Measurements from ENCODE around the gene RAB4B. TPM values are rescaled to one million over a fixed set of nuclear protein-coding genes. Genes with fewer than 3 reads are reported as not detected.
"Not testable (repeated sequence)": the region's sequence is repeated elsewhere in the genome, so short reads cannot be mapped to it uniquely, and the experiment has no call there.

The RAB4B gene
- total RNA-seq, 1 experiment from 2014 or later, result 19.9 TPM

DNA sequence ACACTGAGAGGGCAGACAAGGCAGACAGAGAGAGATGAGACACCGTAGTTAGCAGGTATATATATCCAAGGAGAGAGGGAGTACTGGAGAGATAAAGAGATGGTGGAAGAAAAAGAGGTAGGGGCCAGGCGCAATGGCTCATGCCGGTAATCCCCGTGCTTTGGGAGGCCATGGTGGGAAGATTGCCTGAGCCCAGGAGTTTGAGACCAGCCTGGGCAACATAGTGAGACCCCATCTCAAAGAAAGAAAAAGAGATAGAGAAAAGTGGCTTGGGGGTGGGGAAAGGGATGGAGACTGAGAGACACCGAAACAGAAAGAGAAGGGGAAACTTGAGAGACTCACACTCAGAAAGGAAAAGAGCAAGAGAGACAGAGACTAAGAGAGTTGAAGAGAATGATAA lies 2.5 kb downstream of the RAB4B start:
- no peak for DNase-seq (ENCODE audit: low spot score)

DNA sequence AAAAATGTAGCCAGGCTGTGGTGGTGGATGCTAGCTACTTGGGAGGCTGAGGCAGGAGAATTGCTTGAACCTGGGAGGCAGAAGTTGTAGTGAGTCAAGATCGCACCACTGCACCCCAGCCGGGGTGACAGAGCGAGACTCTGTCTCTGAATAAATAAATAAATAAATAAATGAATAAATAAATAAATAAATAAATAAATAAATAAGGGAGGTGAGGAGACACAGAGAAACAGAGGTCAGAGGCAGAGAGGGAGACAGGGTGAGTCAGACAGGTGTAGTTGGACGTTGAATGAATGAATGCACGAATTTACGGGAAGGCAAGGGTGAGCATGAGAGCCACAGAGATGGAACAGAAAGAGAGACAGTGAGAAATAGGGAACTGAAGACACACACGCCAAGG lies 3.1 kb downstream of the RAB4B start:
- no peak for DNase-seq (ENCODE audit: low spot score)

GRCh38 chr19:40783711-40784110 lies 5.7 kb downstream of the RAB4B start:
- no peak for DNase-seq (ENCODE audit: low spot score)

GRCh38 chr19:40784146-40784545 lies 6.1 kb downstream of the RAB4B start:
- not testable (repeated sequence) for DNase-seq (ENCODE audit: low spot score)

DNA sequence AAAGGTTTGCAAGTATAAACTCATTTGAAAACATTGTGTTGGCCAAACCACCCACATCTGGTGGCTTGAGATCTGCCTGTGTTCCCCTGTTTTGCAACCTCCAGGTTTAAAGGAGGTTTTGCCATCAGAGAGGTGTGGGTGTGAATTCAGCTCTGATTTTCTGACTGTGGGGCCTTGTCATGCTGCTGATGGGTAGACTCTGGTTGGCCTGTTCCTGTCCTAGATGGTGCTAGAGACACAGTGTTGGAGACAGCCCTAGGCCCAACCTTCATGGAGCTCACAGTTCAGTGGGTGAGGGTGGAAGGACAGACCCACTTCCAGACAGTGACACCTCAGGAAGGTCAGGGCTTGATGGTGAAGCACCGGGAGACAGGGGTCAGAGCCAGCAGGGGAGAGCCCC lies 7.5 kb downstream of the RAB4B start:
- no peak for DNase-seq (ENCODE audit: low spot score)

DNA sequence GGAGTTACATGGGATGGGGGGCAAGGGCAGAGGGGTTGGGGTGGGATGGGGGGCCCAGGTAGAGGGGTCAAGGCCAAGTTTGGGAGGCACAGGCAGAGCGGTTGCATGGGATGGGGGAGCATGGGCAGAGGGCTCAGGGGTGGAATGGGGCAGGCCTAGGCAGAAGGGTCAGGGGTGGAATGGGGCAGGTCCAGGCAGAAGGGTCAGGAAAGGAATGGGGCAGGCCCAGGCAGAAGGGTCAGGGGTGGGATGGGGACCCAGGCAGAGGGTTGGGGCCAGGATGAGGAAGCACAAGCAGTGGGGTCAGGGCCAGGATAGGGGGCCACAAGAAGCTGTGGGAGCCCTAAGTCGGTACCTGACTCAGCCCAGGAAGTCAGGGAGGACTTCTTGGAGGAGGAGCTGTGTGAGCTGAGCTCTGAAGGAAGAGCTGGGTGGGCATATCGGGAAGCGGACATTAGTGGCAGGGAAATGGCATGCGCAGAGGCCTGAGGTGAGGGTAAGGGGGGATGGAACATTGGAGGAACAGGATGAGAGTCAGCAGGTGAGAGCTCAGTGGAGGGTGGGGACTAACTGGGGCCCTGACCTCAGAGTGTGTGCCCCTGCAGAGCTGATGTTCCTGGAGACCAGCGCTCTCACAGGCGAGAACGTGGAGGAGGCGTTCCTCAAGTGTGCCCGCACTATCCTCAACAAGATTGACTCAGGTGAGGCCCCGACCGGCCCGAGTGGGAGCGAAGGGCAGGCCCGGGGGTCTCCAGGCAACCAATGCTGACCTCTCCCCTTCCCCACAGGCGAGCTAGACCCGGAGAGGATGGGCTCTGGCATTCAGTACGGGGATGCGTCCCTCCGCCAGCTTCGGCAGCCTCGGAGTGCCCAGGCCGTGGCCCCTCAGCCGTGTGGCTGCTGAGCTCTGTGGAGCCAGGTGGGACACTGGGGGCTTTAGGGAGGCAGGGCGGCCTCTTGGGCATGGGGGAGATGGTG lies 8.3 kb downstream of the RAB4B start:
- DNase-seq (ENCODE audit: low spot score), result no peak

DNA sequence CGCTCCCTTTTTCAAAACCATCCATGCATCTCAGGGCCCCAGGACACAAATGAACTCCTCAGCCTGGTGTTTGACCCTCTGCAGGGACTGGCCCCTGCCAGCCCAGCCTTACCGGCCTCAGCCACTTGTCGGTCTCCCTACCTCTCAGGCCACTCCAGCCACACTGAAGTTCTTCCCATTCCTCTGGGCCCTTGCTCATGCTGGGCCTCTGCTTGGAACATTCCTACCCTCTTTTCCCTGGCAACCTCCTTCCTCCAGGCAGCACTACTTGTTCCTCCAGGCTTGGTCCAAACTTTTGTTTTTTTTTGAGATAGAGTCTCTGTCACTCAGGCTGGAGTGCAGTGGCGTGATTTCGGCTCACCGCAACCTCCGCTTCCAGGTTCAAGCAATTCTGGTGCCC lies 13.3 kb downstream of the RAB4B start:
- DNase-seq (ENCODE audit: low spot score), result no peak

GRCh38 chr19:40791996-40792395 lies 13.9 kb downstream of the RAB4B start:
- DNase-seq (ENCODE audit: low spot score), result no peak

GRCh38 chr19:40797166-40797962 lies 19.3 kb downstream of the RAB4B start:
- DNase-seq (ENCODE audit: low spot score), result no peak

DNA sequence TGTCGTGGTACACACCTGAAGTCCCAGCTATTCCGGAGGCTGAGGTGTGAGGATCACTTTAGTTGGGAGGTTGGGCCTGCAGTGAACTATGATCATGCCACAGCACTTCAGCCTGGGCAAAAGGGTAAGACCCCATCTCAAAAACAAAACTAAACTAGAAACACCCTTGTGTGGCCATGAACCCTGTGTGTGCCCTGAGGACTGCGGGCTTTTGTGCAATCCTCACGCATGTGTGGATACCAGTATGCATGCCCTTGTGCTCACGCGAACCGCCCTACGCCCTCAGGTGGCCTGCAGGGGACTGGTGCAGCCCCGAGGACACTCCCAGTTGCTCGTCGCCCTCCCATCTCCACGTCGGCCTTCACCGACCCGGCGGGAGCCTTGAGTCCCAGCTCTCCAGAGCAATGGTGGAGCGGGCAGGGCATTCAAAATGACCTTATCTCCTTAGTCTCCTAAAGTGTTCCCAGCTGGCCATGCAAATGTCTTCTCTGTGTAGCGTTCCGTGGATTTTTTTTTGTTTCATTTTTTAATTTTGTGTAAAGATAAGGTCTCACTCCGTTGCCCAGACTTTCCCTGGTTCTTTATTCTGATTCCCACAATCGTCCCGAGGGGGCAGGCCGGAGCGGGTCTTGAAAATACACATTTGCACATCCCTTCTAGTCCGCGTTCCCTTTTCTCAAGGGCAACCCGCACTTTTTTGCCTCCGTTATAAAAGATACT lies 20.1 kb downstream of the RAB4B start:
- peak; percentile 66 for DNase-seq (ENCODE audit: low spot score)

- peak; percentile 98 for DNase-seq (ENCODE audit: low spot score)
Measured at GRCh38 chr19:40798683-40799557, 20.9 kb downstream of the RAB4B start, which contains the start of gene EGLN2. EGLN2 (plus strand) TSS chr19:40799191; CDS start chr19:40800573, 1,382 bp downstream.

GRCh38 chr19:40799558-40800338 lies 21.7 kb downstream of the RAB4B start:
- DNase-seq (ENCODE audit: low spot score), result no peak

DNA sequence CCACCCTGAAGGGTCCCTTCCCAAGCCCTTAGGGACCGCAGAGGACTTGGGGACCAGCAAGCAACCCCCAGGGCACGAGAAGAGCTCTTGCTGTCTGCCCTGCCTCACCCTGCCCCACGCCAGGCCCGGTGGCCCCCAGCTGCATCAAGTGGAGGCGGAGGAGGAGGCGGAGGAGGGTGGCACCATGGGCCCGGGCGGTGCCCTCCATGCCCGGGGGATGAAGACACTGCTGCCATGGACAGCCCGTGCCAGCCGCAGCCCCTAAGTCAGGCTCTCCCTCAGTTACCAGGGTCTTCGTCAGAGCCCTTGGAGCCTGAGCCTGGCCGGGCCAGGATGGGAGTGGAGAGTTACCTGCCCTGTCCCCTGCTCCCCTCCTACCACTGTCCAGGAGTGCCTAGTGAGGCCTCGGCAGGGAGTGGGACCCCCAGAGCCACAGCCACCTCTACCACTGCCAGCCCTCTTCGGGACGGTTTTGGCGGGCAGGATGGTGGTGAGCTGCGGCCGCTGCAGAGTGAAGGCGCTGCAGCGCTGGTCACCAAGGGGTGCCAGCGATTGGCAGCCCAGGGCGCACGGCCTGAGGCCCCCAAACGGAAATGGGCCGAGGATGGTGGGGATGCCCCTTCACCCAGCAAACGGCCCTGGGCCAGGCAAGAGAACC lies 22.4 kb downstream of the RAB4B start:
- no peak for DNase-seq (ENCODE audit: low spot score)

DNA sequence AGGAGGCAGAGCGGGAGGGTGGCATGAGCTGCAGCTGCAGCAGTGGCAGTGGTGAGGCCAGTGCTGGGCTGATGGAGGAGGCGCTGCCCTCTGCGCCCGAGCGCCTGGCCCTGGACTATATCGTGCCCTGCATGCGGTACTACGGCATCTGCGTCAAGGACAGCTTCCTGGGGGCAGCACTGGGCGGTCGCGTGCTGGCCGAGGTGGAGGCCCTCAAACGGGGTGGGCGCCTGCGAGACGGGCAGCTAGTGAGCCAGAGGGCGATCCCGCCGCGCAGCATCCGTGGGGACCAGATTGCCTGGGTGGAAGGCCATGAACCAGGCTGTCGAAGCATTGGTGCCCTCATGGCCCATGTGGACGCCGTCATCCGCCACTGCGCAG lies 22.9 kb downstream of the RAB4B start:
- DNase-seq (ENCODE audit: low spot score), result no peak

GRCh38 chr19:40801426-40802299 lies 23.6 kb downstream of the RAB4B start:
- DNase-seq (ENCODE audit: low spot score), result no peak

DNA sequence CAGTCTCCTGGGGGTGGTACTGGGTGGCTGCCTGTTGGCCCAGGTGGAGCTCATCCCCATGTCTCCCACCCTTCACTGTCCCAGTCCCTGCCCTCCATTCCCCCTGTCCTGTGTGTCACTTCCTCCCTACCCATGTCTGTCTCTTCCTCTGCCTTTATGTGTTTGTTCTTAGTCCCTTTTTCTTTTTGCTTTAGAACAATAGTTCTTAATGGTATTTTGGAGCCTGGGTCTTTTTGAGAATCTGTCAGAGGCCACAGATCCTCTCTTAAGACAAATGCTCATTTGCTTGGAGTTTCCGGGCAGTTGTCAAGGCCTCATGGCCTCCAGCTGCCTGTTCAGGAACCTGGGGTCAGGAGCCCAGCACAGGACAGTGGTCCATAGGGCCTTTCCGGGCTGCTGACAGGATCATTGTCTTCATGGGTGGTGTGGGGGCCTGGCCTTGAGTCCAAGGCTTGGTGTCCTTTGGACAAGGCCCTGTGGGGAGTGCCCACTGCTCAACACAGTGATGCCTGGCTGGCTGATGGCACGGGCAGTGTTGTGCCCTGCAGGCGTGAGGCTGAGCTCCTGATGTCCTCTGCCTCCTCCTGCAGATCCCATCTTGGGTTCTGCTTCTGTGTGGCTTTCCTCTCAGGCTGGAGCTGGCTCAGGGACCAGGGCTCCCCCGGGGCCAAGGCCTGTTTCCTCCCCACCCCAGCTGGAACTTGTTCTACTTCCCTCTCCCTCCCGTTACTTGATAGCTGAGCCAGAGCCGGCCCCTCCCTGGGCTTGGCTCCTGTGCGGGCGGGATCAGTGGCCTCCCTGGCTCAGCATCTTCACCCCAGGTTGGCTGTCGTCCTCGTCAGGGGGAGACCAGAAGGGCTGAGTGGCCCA lies 24.5 kb downstream of the RAB4B start:
- no peak for DNase-seq (ENCODE audit: low spot score)

DNA sequence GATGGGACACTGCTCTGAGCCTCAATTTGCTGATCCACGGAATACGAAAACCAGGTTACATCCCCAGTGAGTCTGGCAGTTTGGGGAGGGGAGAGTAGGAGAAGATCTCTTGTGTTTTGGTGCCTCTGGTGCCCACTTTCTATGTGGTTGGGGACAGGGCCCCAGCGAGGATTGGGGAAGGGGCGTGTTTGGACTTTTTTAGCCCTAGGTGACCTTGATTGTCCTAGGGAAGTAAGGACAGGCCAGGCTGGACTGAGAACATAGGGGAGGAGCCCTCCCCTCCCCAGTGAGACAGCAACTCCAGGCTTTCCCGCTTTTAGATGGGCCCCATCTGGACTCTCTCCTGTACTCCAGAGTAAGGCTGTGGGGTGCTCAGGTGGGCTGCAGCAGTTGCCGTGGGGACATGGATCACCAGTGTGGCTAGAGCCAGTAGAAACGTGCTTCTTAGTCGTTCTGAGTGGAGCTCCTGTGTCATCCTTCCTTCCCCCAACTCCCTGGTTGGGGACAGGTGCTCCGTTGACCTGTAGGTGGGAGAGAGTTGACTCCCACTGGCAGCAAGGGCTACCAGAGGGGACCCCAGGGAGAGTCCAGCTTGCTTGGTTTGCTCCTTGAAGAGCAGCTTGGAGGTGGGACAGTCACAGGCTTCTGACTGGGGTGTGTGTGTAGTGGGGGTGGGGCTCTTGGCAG lies 25.3 kb downstream of the RAB4B start:
- DNase-seq (ENCODE audit: low spot score), result no peak

Measured in A172 (cell line).